Esophagus muscularis mucosa (tissue), 4 donors: ENCODE data around the gene TTN.

Source experiments
- EP300 ChIP-seq: sonication (generic); formaldehyde crosslinking; IDR thresholded peaks from one replicate; pipeline ENCODE4 v1.6.1; 2017; ENCODE audit warnings: antibody characterized with exemption
- POLR2A ChIP-seq: fragments of 450-650 bp; IDR thresholded peaks from one replicate; pipeline ENCODE4 v1.6.1; 2017; ENCODE audit warnings: antibody characterized with exemption, moderate library complexity, mild to moderate bottlenecking, low read depth
- TF ChIP-seq, protein P1 (sequence below), 3 experiments: fragments of 200-600 bp in 2 of 3; fragments of 450-650 bp in 1 of 3; sonication (generic) in 2 of 3; IDR thresholded peaks; one replicate each; pipeline ENCODE4 v1.5.1; 2017 to 2019; ENCODE audit warnings: antibody characterized with exemption in 3 of 3, mild to moderate bottlenecking in 2 of 3, moderate library complexity in 1 of 3

DNA sequence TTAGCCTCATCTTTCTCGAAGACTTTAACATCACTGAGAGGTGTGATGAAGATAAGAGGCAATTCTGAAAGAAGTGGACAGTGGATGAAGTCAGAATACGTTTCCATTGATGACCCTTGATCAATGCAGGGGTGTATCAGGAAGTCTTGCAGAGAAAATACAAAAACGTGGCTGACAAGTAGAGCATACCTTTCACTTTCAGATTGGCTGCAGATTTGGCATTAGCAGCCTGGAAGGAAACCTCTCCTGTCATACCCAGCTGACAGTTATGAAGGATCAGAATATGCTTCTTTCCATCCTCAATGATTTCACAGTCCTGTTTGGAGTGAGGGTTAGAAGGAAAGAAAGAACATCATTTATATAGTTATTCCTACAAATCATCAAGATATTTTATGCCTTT lies 174.5 kb downstream of the TTN start:
- TF ChIP-seq POLR2A (no peak), EP300 (no peak)
- TF ChIP-seq, protein P1, sequence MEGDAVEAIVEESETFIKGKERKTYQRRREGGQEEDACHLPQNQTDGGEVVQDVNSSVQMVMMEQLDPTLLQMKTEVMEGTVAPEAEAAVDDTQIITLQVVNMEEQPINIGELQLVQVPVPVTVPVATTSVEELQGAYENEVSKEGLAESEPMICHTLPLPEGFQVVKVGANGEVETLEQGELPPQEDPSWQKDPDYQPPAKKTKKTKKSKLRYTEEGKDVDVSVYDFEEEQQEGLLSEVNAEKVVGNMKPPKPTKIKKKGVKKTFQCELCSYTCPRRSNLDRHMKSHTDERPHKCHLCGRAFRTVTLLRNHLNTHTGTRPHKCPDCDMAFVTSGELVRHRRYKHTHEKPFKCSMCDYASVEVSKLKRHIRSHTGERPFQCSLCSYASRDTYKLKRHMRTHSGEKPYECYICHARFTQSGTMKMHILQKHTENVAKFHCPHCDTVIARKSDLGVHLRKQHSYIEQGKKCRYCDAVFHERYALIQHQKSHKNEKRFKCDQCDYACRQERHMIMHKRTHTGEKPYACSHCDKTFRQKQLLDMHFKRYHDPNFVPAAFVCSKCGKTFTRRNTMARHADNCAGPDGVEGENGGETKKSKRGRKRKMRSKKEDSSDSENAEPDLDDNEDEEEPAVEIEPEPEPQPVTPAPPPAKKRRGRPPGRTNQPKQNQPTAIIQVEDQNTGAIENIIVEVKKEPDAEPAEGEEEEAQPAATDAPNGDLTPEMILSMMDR (IDR thresholded peaks at IDR 0.05): no peak
